HG02610 (cell line): ENCODE data around the gene FNBP1.
"Not testable (repeated sequence)": the region's sequence is repeated elsewhere in the genome, so short reads cannot be mapped to it uniquely, and the experiment has no call there.

Source experiments
- ATAC-seq: cut with Tn5 transposase; IDR thresholded peaks from one replicate; pipeline ENCODE4 v1.9.1; 2021; ENCODE audit warnings: mild to moderate bottlenecking, moderate library complexity; ENCODE audit not compliant: unreplicated experiment

The FNBP1 gene

DNA sequence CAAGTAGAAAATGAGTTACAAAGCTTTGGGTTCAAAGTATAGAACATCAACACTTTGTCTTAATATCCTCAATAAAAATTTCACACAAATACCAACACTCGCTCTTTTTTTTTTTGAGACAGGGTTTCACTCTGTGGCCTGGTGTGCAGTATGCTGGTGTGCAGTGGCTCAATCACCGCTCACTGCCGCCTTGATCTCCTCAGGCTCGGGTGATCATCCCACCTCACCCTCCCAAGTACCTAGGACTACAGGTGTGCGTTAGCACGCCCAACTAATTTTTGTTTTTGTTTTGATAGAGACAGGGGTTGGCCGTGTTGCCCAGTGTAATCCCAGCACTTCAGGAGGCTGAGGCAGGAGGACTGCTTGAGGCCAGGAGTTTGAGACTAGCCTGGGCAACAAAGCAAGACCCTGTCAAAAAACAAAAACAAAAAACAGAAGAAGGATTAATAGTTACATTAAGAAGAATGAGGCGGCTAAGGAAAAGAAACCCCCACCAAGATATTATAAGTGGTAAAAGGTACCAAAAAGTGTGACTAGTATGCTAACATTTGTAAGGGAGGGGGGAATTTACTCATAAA is 20.3 kb downstream of the FNBP1 start:
- no peak for ATAC-seq

DNA sequence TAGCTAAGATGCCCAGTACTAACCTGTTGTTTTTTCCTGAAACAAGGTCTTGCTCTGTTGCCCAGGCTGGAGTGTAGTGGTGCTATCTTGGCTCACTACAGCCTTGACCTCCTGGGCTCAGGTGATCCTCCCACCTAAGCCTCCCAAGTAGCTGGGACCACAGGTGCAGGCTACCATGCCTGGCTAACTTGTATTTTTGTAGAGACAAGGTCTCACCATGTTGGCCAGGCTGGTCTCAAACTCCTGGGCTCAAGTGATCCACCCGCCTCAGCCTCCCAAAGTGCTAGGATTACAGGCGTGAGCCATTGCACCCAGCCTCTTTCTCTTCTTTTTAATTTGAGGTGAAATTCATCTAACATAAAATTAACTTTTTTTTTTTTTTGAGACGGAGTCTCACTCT is 21.1 kb downstream of the FNBP1 start:
- ATAC-seq = not testable (repeated sequence)

DNA sequence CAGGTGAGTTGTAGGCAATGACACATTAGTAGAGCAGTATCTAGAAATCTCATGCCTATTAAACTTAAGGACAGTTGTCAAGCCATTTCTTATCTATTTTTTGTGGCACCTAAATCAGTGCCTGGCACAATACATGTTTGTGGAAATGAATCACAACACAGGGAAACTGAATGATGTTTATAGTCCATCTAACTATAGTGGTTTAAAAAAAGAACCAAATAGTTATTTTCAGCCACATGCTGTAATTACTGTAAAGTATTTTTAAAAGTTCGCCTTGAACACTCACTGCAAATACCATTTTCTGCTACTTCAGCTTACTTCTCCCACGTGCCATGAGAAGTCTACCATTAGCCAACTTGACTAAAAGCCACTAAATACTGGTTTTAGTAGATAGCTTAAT is 21.9 kb downstream of the FNBP1 start:
- ATAC-seq = no peak

DNA sequence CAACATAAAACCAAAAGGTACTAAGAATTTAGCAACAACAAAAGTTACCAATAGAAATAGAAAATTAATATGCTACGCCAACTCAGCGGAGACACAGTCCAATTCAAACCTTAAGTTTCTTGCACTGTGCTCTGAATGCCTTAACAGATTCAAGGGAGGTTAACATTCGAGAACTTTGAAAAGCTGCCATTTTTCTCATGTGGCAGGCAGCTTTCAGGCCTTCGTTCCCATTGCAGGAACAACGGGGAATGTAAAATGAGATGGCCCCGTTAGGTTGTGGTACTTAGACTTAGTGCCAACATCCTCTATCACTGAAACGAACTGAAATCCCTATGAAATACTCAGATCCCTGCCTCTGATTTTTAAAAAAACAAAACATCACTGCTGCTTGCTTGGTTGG is 22.4 kb downstream of the FNBP1 start:
- ATAC-seq = no peak

DNA sequence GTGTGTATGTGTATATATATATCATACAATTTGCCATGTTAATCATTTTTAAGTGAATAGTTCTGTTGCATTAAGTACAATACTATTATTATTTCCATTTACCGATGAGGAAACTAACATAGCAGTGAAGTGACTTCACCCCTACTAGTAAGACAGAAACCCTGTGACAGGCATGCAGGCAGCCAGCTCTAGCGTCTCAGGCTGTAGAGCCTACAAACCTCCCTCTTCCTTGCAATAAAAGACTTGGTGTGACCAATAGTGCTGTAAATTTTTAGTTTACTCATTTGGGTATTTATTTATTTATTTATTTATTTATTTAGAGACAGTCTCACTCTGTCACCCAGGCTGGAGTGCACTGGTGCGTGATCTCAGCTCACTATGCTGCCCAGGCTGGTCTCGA is 24.7 kb downstream of the FNBP1 start:
- no peak for ATAC-seq

DNA sequence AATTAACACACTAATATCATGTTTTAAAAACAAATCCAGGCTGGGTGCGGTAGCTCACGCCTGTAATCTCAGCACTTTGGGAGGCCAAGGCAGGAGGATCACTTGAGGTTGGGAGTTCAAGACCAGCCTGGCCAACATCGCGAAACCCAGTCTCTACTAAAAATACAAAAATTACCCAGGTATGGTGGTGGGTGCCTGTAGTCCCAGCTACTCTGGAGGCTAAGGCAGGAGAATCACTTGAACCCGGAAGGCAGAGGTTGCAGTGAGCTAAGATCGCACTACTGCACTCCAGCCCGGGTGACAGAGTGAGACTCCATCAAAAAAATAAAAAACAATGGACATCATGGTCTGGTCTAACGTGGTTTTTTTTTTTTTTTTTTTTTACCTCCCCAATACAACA is 25.5 kb downstream of the FNBP1 start:
- ATAC-seq = not testable (repeated sequence)

DNA sequence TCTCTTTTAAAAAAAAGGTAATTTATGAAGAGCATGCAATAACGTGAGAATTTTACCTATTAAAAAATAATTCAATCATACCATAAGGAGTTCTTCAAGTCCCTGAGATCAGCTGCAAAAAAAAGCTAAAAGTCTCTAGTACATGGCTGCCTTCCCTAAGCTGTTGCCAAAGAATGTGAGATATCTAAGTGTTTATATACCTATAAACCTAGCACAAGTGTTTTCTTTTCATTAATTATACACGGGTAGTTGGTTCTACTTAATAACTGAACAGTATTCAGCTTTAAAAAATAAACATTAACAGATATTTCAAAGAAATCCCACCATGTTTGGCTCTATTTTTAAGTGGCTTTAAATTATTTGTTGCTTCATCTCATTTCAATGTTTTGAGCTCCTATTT is 25.9 kb downstream of the FNBP1 start:
- ATAC-seq = no peak

DNA sequence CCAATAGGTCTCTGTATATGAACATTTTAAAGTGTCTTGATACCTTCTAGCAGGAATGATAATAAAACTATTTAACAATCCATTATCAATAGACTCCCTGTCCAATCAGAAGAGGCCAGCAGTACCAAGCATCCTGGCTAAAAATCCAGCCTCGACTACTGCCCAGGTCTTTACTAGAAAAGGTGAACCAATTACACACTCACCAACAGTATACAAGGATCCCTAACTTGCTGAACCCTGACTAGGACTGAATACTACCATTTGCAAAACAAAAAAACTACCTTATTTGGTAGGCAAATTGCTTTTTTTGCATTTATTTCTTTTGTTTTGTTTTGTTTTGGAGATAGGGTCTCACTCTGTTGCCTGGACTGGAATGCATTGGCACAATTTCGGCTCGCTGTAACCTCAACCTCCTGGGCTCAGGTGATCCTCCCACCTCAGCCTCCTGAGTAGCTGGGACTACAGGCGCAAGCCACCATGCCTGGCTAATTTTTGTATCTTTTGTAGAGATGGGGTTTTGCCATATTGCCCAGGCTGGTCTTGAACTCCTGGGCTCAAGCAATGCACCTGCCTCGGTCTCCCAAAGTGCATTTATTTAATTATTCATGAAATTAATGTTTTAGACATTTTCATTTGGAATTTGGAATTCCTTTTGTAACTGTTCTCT is 27.5 kb downstream of the FNBP1 start:
- ATAC-seq = no peak

DNA sequence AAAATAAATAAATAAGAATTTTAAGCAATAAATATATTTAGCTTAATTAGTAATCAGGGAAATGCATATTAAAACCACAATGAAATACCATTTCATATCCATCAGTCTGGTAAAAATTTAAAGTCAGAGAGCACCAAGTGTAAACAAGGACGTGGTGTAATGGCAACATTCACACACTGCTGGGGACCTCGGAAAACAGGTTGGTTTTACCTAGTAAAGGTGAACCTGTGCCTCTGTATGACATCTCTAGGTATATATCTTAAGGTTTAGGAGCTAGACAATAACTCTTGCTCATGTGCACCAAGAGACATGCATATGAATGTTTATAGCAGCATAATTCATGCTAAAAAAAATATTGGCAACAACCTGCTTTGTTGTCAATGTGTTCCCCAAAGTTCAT is 29.7 kb downstream of the FNBP1 start:
- ATAC-seq = no peak

DNA sequence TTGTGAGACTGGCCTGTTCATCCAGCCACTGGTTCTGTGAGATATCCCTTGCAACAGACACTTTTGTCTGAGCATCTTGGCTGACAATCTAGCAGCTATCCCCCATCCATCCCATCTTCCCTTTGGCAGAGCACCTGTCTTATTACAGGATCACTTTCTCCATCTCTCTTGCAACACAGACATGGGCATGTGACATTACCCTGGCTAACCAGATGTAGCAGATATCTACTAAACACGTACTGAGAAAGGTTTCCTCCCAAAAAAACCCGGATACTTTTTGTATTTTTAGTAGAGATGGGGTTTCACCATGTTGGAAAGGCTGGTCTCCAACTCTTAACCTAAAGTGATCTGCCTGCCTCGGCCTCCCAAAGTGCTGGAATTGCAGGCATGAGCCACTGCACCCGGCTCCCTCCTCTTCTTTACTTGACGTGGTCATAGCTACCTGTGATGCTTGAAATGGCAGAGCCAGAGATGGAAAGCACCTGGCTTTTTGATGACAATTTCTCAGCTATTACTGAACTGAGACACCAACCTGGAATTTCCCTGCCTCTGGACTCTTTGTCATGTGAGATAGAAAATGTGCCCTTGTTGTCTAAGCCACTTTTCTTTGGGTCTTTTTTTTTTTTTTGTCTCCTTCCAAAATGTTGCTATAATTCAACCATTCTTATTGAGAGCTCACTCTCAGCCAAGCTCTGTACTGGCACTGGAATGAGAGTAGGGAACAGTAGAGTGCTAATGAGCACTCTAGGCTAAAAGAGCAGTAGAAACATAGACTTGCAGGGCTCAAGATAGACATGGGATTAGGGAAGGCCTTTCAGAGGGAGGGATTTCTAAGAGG is 32.6 kb downstream of the FNBP1 start:
- peak; percentile 49 for ATAC-seq

DNA sequence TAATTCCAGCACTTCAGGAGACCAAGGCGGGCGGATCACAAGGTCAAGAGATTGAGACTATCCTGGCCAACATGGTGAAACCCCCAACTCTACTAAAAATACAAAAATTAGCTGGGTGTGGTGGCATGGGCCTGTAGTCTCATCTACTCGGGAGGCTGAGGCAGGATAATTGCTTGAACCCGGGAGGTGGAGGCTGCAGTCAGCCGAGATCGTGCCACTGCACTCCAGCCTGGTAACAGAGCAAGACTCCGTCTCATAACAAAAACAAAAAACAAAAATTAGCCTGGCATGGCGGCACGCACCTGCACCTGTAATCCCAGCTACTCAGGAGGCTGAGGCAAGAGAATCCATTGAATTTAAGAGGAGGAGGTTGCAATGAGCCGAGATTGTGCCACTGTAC is 33.4 kb downstream of the FNBP1 start:
- not testable (repeated sequence) for ATAC-seq

DNA sequence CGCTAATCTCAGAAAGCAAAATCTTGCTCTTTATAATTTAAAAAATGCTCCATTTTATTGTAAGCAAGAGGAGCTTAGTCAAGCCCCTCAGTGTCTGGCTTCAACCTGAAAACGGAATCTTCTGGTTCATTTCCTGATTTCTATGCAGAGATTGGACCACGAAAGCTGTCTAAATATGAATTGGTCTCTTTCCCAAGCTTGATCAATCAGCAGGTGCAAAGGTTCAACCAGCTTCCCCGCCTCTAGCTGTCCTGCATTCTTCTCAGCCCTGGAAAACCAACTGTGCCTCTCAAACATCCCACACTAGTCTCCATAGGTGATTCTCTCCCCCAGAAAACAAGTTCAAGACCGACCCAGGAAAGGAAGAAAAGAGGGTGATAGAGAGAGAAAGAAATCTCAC is 34.5 kb downstream of the FNBP1 start:
- no peak for ATAC-seq

DNA sequence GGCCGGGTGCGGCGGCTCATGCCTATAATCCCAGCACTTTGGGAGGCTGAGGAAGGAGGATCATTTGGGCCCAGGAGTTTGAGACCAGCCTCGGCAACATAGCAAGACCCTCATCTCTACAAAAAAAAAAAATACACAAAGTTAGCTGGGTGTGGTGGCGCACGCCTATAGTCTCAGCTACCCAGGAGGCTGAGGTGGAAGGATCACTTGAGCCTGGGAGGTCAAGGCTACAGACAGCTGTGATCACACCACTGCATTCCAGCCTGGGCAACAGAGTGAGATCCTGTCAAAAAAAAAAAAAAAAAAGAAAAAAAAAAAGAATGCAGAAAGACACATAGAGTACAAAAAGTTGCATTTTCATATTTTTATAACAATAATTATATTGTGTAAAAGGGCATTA is 36.0 kb downstream of the FNBP1 start:
- ATAC-seq = not testable (repeated sequence)

DNA sequence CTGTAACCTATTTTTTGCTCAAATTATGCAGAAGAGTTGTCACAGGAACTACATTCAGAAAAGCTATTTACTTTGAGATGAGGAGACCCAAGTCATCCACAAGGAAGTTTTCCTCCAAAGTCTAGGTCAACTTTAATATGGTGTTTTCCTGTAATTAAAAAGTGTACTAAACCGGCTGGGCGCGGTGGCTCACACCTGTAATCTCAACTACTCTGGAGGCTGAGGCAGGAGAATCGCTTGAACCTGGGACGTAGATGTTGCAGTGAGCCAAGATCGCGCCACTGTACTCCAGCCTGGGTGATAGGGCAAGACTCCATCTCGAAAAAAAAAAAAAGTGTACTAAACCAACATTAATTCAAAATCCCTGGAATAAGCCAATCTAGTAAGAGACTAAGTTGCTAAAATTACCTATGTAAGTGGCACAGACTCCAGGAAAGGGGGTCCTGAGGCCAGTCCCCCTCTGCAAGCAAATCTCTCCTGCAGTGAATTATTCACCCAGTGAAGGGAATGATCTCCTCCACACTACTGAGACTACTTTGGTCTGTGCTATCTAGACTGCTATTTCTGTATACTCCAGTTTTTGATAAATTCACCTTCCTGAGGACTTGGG is 38.9 kb downstream of the FNBP1 start:
- no peak for ATAC-seq

DNA sequence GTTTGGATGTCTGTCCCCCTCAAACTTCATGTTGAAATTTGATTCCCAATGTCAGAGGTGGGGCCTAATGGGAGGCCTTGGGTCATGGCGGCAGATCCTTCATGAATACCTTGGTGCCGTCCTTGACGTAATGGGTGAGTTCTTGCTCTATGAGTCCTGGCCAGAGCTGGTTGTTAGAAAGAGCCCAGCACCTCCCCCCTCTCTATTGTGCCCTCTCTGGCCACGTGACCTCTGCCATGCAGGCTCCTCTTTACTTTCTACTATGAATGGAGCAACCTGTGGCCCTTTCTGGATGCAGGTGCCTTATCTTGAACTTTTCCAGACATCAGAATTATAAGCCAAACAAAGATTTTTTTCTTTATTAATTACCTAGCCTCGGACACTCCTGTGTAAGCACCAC is 40.7 kb downstream of the FNBP1 start:
- ATAC-seq = no peak

DNA sequence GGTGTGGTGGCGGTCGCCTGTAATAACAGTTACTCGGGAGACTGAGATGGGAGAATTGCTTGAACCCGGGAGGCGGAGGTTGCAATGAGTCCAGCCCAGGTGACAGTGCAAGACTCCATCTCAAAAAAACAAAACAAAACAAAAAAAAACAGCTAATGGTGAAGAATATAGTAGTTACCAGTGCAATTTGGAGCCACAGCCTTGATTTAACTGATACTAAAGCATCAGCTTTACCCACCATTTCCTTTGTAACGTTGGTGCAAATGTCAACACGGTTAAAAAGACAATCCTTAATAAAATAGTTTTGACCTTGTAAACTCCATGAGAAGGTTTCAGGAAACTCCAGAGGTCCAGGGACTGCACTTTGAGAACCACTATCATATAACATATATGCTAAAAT is 41.8 kb downstream of the FNBP1 start:
- no peak for ATAC-seq

DNA sequence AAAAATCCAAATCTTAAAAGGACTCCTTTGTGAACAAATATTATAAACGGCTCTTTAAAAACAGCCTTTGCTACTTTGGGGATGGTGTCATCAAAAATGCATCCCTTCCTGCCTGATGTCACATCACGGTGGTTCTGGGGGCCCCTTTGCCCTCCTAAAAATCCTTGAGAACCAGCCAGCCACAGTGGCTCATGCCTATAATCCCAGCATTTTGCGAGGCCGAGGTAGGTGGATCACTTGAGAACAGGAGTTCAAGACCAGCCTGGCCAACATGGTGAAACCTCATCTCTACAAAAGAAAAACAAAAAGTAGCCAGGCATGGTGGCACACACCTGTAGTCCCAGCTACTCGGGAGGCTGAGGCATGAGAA is 43.9 kb downstream of the FNBP1 start:
- no peak for ATAC-seq

DNA sequence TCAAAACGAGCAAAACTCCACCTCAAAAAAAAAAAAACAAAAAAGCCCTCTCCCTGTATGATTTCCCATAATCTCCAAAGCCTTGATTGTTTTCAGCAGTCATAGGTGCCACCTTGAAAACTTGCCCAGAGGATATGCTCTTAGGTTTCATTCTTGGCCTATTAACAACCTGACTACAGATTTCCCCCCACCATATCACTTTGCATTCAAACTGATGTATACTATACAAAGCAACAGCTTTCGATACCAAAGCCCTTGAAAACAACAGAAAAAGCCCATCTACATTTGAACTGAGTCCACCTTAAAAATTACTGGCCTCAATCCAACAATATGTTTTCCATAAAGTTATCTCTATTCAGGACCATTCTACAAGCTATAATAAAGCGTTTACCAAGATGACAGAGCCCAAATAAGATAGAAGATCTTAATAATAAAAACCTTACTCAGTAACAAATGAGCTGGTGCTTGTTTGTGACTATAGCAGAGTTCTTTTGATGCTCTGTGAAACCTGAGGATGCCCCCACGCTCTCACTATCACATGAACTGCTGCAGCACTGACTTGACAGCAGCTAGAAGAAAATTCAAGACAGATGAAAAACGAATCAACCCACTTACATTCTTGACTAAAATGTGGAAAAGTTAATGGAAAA is 44.4 kb downstream of the FNBP1 start:
- no peak for ATAC-seq

DNA sequence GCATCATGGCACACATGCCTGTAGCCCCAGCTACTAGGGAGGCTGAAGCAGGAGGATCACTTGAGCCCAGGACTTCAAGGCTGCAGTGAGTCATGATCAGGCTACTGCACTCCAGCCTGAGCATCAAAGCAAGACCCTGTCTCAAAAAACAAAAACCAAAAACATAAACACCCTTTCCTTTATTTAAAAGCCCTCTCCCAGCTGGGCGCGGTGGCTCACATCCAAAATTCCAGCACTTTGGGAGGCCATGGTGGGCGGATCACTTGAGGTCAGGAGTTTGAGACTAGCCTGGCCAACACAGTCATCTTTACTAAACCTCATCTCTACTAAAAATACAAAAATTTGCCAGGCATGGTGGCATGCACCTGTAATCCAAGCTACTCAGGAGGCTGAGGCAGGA is 45.3 kb downstream of the FNBP1 start:
- not testable (repeated sequence) for ATAC-seq

DNA sequence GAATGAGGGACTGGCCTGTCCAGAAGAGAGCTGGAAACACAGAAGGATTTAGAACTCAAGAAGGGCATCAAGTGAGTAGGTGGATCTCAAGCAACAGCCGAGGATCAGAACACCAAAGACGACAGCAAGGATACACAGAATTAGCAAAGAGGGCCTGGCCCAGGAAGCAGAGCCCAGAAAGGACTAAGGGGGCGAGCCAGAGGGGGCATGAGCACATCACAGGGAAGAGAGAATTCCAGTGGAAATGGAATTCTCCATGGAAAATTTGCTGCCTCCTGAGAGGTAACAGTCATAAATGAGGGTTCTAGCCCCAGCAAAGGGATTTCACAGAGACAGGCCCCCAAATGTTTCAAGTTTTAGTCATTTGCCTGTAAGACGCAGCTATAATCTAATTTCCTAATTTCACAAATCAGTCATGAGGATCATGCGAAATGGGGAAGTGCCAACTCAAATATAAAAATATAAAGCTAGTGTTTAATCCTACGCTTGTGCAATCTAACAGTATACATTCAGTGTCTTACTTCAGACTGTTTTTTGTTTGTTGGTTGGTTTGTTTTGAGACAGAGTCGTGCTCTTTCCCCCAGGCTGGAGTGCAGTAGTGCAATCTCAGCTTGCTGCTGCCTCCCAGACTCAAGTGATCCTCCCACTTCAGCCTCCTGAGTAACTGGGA is 46.7 kb downstream of the FNBP1 start:
- no peak for ATAC-seq
